ENCODE measurements around the gene TECTA. TPM values are rescaled to one million over a fixed set of nuclear protein-coding genes. Genes with fewer than 3 reads are reported as not detected.

Gene TECTA
- total RNA-seq, 4 donors from 2014 or later, result 0.38 TPM; not detected in 3

- TF ChIP-seq, protein P1, sequence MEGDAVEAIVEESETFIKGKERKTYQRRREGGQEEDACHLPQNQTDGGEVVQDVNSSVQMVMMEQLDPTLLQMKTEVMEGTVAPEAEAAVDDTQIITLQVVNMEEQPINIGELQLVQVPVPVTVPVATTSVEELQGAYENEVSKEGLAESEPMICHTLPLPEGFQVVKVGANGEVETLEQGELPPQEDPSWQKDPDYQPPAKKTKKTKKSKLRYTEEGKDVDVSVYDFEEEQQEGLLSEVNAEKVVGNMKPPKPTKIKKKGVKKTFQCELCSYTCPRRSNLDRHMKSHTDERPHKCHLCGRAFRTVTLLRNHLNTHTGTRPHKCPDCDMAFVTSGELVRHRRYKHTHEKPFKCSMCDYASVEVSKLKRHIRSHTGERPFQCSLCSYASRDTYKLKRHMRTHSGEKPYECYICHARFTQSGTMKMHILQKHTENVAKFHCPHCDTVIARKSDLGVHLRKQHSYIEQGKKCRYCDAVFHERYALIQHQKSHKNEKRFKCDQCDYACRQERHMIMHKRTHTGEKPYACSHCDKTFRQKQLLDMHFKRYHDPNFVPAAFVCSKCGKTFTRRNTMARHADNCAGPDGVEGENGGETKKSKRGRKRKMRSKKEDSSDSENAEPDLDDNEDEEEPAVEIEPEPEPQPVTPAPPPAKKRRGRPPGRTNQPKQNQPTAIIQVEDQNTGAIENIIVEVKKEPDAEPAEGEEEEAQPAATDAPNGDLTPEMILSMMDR (IDR thresholded peaks at IDR 0.05), result no peak
- TF ChIP-seq POLR2A (IDR thresholded peaks at IDR 0.05), result no peak
- intact Hi-C loops (cut with DNase I), result no loop called here
- Histone ChIP-seq H3K4me1 (peaks cover 0 to 13% (median 5%) of the 10 kb centered on the region in 3 donors), H3K27ac (no peak overlapping the region), H3K27me3 (no peaks in the 10 kb centered on the region), H3K9me3 (no peaks in the 10 kb centered on the region), H3K36me3 (peaks cover 0 to 59% (median 0%) of the 10 kb centered on the region in 3 donors), H3K4me3 (no peak overlapping the region)
- 84 to 90% methylated on average over 3 of the region's 3 CpGs for WGBS, 2 donors
- no peak for DNase-seq
Observed at GRCh38 chr11:121067026-121067425, 34.0 kb upstream of the TECTA start.

- WGBS, 2 donors, result 70 to 86% methylated on average over 2 of the region's 2 CpGs
- H3K4me3 ChIP-seq, result no peak overlapping the region
- intact Hi-C loops (cut with DNase I), result no loop called here
Observed at GRCh38 chr11:121067453-121067852, 33.6 kb upstream of the TECTA start.

DNA sequence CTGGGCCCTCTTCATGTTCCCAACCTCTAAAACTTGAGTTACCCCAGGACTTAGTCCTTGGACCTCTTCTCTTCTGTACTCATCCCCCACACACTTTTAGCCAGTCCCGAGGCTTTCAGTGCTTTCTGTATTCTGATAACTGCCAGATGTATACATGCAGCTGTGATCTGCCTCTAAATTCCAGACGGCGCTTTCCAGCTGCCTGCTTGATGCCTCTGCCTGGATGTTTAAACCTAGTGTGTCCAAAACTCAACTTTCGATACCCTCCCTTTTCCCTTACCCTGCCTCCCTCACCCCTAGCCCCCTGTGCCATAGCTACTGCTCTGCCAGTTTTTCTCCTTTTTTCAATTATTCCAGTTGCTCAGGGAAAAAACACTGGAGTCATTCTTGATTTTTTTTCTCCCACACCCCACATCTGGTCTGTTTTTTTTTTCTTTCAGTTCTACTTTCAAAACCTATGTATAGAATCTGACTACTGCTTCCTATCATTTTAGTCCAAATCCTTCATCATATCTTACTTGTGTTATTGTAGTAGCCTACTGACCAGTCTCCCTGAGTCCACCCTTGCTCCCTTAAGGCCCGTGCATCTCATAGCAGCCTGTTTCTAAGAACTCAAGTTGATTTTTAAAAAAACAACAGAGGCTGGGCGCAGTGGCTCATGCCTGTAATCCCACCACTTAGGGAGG lies 32.9 kb upstream of the TECTA start:
- no peaks in the 10 kb centered on the region for H3K9me3 ChIP-seq
- WGBS, 2 donors, result 80 to 89% methylated on average over 6 of the region's 6 CpGs
- no peak overlapping the region for H3K4me3 ChIP-seq
- intact Hi-C loops (cut with DNase I), result no loop called here
- no peak for DNase-seq
- H3K27ac ChIP-seq, result no peak overlapping the region
- no peaks in the 10 kb centered on the region for H3K27me3 ChIP-seq
- peaks cover 0 to 49% (median 0%) of the 10 kb centered on the region in 3 donors for H3K36me3 ChIP-seq
- H3K4me1 ChIP-seq, result peaks cover 0 to 14% (median 5%) of the 10 kb centered on the region in 3 donors
- no peak for TF ChIP-seq POLR2A (IDR thresholded peaks at IDR 0.05)
- TF ChIP-seq, protein P1 (IDR thresholded peaks at IDR 0.05), result no peak

More at GRCh38 chr11:121067453-121067852, 33.6 kb upstream of the TECTA start:
- Histone ChIP-seq H3K36me3 (peaks cover 0 to 55% (median 0%) of the 10 kb centered on the region in 3 donors), H3K4me1 (peaks cover 0 to 14% (median 5%) of the 10 kb centered on the region in 3 donors), H3K27me3 (no peaks in the 10 kb centered on the region), H3K27ac (no peak overlapping the region), H3K9me3 (no peaks in the 10 kb centered on the region)
- TF ChIP-seq, protein P1 (IDR thresholded peaks at IDR 0.05), result no peak
- TF ChIP-seq POLR2A (IDR thresholded peaks at IDR 0.05), result no peak
- DNase-seq, result no peak

- H3K36me3 ChIP-seq, result peaks cover 0 to 45% (median 0%) of the 10 kb centered on the region in 3 donors
- H3K4me3 ChIP-seq, result no peak overlapping the region
- 94 to 98% methylated on average over 6 of the region's 6 CpGs for WGBS, 2 donors
- H3K27ac ChIP-seq, result no peak overlapping the region
- H3K4me1 ChIP-seq, result peaks cover 0 to 14% (median 5%) of the 10 kb centered on the region in 3 donors
- DNase-seq, result no peak
- no peak for TF ChIP-seq POLR2A (IDR thresholded peaks at IDR 0.05)
- TF ChIP-seq, protein P1 (IDR thresholded peaks at IDR 0.05), result no peak
- intact Hi-C loops (cut with DNase I), result no loop called here
- no peaks in the 10 kb centered on the region for H3K9me3 ChIP-seq
- H3K27me3 ChIP-seq, result no peaks in the 10 kb centered on the region
Observed at GRCh38 chr11:121068787-121069186, 32.3 kb upstream of the TECTA start.

DNA sequence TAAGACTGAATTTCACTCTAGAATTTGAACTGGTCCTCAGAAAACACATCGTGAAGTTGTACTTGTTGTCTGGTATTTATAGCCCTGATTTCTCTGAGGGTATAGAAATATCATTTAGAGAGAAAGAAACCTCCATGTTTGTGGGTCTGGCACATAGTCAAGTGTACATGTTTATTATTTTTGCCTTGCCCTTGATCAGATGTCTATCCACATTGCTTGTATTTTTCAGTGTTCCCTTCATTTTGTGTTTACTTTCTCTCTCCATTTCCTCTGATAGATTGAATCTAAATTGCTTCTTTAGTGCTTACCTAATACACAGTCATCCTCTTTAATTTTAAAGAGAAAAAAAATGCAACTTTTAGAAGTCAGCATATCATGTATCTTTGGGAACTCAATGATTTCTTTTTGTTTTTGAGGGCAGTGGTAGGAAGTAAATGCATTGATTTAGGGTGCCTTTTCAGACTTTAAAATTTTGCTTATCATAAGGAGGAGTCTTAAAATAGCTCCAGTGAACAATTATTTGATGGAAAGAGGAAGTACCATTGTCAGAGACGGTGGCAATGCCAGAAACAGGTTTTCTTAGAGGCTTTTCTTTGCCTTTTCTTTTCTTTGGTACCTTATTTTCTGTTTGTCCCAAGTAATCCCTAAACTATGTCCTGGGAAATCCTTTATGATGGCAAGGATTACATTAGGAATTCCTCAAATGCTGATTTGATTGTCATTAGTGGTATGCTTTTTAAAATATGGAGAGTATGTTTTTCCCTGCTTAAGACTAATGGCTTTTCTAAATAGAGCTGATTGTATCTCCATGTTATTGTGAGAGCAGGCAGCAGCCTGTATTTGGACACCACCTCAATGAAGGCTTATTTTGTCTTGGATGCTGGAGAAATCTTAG lies 29.8 kb upstream of the TECTA start:
- H3K4me3 ChIP-seq, result no peak overlapping the region
- H3K4me1 ChIP-seq, result peaks cover 0 to 14% (median 5%) of the 10 kb centered on the region in 3 donors
- intact Hi-C loops (cut with DNase I), result no loop called here
- H3K9me3 ChIP-seq, result no peaks in the 10 kb centered on the region
- peak overlapping the region in 1 of 4 donors; percentile 3 for H3K27ac ChIP-seq
- TF ChIP-seq POLR2A (IDR thresholded peaks at IDR 0.05), result no peak
- TF ChIP-seq, protein P1 (IDR thresholded peaks at IDR 0.05), result no peak
- H3K27me3 ChIP-seq, result no peaks in the 10 kb centered on the region
- H3K36me3 ChIP-seq, result peaks cover 0 to 22% (median 0%) of the 10 kb centered on the region in 3 donors
- WGBS, 2 donors, result 45 to 56% methylated on average over 2 of the region's 2 CpGs
- no peak for DNase-seq
